AG04450 (cell line): ENCODE measurements around the gene PDE7B. TPM values are rescaled to one million over a fixed set of nuclear protein-coding genes. Genes with fewer than 3 reads are reported as not detected.

Experiments used
- CTCF ChIA-PET: fragments of 300-600, 350-600 bp; formaldehyde crosslinking; extraction: SDS; loops from one replicate; lab custom pipeline; 2022; ENCODE audit warnings: antibody characterized with exemption, inconsistent platforms; lab: Charles Lee
- POLR2A ChIA-PET: fragments of 350-600 bp; formaldehyde crosslinking; extraction: SDS; loops from one replicate; lab custom pipeline; 2021; ENCODE audit warnings: antibody characterized with exemption, inconsistent platforms; lab: Yijun Ruan, JAX
- DNase-seq: peaks from one replicate; pipeline ENCODE4 v3.0.0-alpha.2; 2011; ENCODE audit warnings: low read depth, low spot score
- H3K27ac ChIP-seq: one replicate; pipeline ENCODE4 v1.5.1; 2012; ENCODE audit warnings: low read depth, low read length, control low read depth
- H3K27me3 ChIP-seq: one replicate; pipeline ENCODE4 v1.6.0; 2012; ENCODE audit warnings: low read length; ENCODE audit not compliant: control insufficient read depth, insufficient read depth
- H3K4me3 ChIP-seq: 2 replicates; pipeline ENCODE4 v1.5.1; 2011; ENCODE audit warnings: mild to moderate bottlenecking, low read depth, low read length, control low read depth
- H3K9me3 ChIP-seq: 2 replicates; pipeline ENCODE4 v1.5.1; 2012; ENCODE audit warnings: low read length; ENCODE audit not compliant: control insufficient read depth, insufficient read depth
- CTCF ChIP-seq: IDR thresholded peaks from 2 replicates; pipeline ENCODE4 v1.5.1; 2011; ENCODE audit warnings: low read depth, low read length, control low read depth, inconsistent platforms
- polyA plus RNA-seq: library from polyadenylated mRNA; depleted of rRNA; stranded (reverse); fragments of >200 nt; gene quantifications from 2 replicates; pipeline ENCODE4 v1.2.3, GENCODE V29; 2011

The PDE7B gene
- polyA plus RNA-seq, 1 experiment, result 17.4 TPM

GRCh38 chr6:135830452-135830881 is 21.0 kb upstream of the PDE7B start:
- Histone ChIP-seq H3K27me3 (no peaks in the 10 kb centered on the region), H3K9me3 (no peaks in the 10 kb centered on the region), H3K4me3 (no peak overlapping the region), H3K27ac (no peak overlapping the region)
- ChIA-PET CTCF (no interaction called here), POLR2A (no interaction called here)
- no peak for TF ChIP-seq CTCF
- peak; percentile 39 for DNase-seq

GRCh38 chr6:135831016-135831415 is 20.5 kb upstream of the PDE7B start:
- Histone ChIP-seq H3K27me3 (no peaks in the 10 kb centered on the region), H3K4me3 (no peak overlapping the region), H3K27ac (no peak overlapping the region), H3K9me3 (no peaks in the 10 kb centered on the region)
- no peak for DNase-seq
- CTCF ChIA-PET, result interaction anchor here (1.2 kb wide), 1 partner anchor 10 kb away, joined by 3 read pairs; no protein-coding TSS in a partner anchor
- POLR2A ChIA-PET, result interaction anchor here (0.6 kb wide), 1 partner anchor 50 kb away, joined by 4 read pairs; no protein-coding TSS in a partner anchor
- TF ChIP-seq CTCF, result no peak

- H3K9me3 ChIP-seq, result no peaks in the 10 kb centered on the region
- no peaks in the 10 kb centered on the region for H3K27me3 ChIP-seq
- no peak for DNase-seq
- CTCF ChIA-PET, result interaction anchor here (1.2 kb wide), 1 partner anchor 11 kb away, joined by 3 read pairs; no protein-coding TSS in a partner anchor
- POLR2A ChIA-PET, result no interaction called here
- no peak overlapping the region for H3K27ac ChIP-seq
- H3K4me3 ChIP-seq, result no peak overlapping the region
- no peak for TF ChIP-seq CTCF
Observed at GRCh38 chr6:135832166-135832565, 19.3 kb upstream of the PDE7B start.

- Histone ChIP-seq H3K9me3 (no peaks in the 10 kb centered on the region), H3K27ac (no peak overlapping the region), H3K4me3 (no peak overlapping the region), H3K27me3 (no peaks in the 10 kb centered on the region)
- CTCF ChIA-PET, result interaction anchor here (1.1 kb wide), 1 partner anchor 393 kb away, joined by 3 read pairs; no protein-coding TSS in a partner anchor
- DNase-seq, result no peak
- no peak for TF ChIP-seq CTCF
- POLR2A ChIA-PET, result no interaction called here
Observed at GRCh38 chr6:135833771-135834170, 17.7 kb upstream of the PDE7B start.

- Histone ChIP-seq H3K27me3 (no peaks in the 10 kb centered on the region), H3K27ac (no peak overlapping the region), H3K9me3 (no peaks in the 10 kb centered on the region), H3K4me3 (no peak overlapping the region)
- TF ChIP-seq CTCF, result no peak
- ChIA-PET CTCF (no interaction called here), POLR2A (no interaction called here)
- DNase-seq, result no peak
Observed at GRCh38 chr6:135837735-135838449, 13.6 kb upstream of the PDE7B start.
